Measurements from ENCODE around the gene DYNLL2.

The DYNLL2 gene

GRCh38 chr17:58047376-58048150 is 35.7 kb upstream of the DYNLL2 start:
- Histone ChIP-seq H4K8ac (ENCODE audit: low read depth, low read length) (no peak overlapping the region), H2BK12ac (ENCODE audit: low read length) (no peak overlapping the region), H3K4me2 (ENCODE audit: insufficient read depth, low read length, poor library complexity, severe bottlenecking) (no peak overlapping the region), H3K36me3 (replicated peaks in 1 of 2; ENCODE audit: control insufficient read depth in 2 of 2, insufficient read depth in 2 of 2, low read length in 2 of 2) (no peaks in the 10 kb centered on the region), H2BK15ac (ENCODE audit: low read length) (no peak overlapping the region), H3K4me1 (ENCODE audit: control insufficient read depth in 2 of 2, insufficient read depth in 1 of 2, low read depth in 1 of 2, low read length in 2 of 2) (peaks cover 0 to 10% of the 10 kb centered on the region in 2 donors), H3K27me3 (ENCODE audit: control insufficient read depth in 3 of 3, insufficient read depth in 3 of 3, low read depth in 1 of 3, low read length in 3 of 3) (peaks cover 0 to 68% (median 0%) of the 10 kb centered on the region in 3 experiments), H2AK5ac (ENCODE audit: low read depth, low read length) (no peak overlapping the region), H3K79me1 (ENCODE audit: low read depth, low read length) (no peaks in the 10 kb centered on the region), H3K18ac (ENCODE audit: low read length) (no peak overlapping the region), H3K4me3 (ENCODE audit: low read length in 2 of 2) (no peak overlapping the region), H2BK120ac (ENCODE audit: low read depth, low read length) (no peak overlapping the region), H3K9me3 (replicated peaks in 1 of 2; ENCODE audit: control insufficient read depth in 2 of 2, insufficient read depth in 1 of 2, low read depth in 1 of 2, low read length in 2 of 2) (peaks cover 0 to 2% of the 10 kb centered on the region in 2 donors), H3K27ac (replicated peaks; ENCODE audit: low read length) (no peak overlapping the region), H2BK5ac (ENCODE audit: low read length) (no peak overlapping the region), H3K9ac (ENCODE audit: low read depth, low read length, poor library complexity) (no peak overlapping the region), H3K4ac (ENCODE audit: low read length) (no peak overlapping the region), H3K14ac (ENCODE audit: low read length) (no peak overlapping the region), H4K91ac (ENCODE audit: low read depth, low read length, poor library complexity) (no peak overlapping the region), H3K23ac (ENCODE audit: low read depth, low read length, poor library complexity) (no peak overlapping the region), H2AFZ (ENCODE audit: low read length) (no peak overlapping the region)
- WGBS, 2 donors (ENCODE audit: extremely low coverage in 2 of 2, insufficient read length in 2 of 2, insufficient replicate concordance in 1 of 2) = no CpG with 5 or more reads among the region's 4 CpGs
- no peak for DNase-seq (ENCODE audit: low spot score)

- H3K18ac ChIP-seq (ENCODE audit: low read length) = no peak overlapping the region
- no peak overlapping the region for H3K4ac ChIP-seq (ENCODE audit: low read length)
- H2BK15ac ChIP-seq (ENCODE audit: low read length) = no peak overlapping the region
- no peak overlapping the region for H3K4me3 ChIP-seq (ENCODE audit: low read length in 2 of 2)
- no peak overlapping the region for H2BK120ac ChIP-seq (ENCODE audit: low read depth, low read length)
- no peak overlapping the region for H2BK5ac ChIP-seq (ENCODE audit: low read length)
- H3K27ac ChIP-seq (replicated peaks; ENCODE audit: low read length) = no peak overlapping the region
- no peak overlapping the region for H3K9ac ChIP-seq (ENCODE audit: low read depth, low read length, poor library complexity)
- H2AK5ac ChIP-seq (ENCODE audit: low read depth, low read length) = no peak overlapping the region
- H2BK12ac ChIP-seq (ENCODE audit: low read length) = no peak overlapping the region
- H3K14ac ChIP-seq (ENCODE audit: low read length) = no peak overlapping the region
- H3K23ac ChIP-seq (ENCODE audit: low read depth, low read length, poor library complexity) = no peak overlapping the region
- H3K4me1 ChIP-seq (ENCODE audit: control insufficient read depth in 2 of 2, insufficient read depth in 1 of 2, low read depth in 1 of 2, low read length in 2 of 2) = peaks cover 0 to 10% of the 10 kb centered on the region in 2 donors
- no peak overlapping the region for H4K91ac ChIP-seq (ENCODE audit: low read depth, low read length, poor library complexity)
- no peak overlapping the region for H3K4me2 ChIP-seq (ENCODE audit: insufficient read depth, low read length, poor library complexity, severe bottlenecking)
- no peak for DNase-seq (ENCODE audit: low spot score)
- no peak overlapping the region for H2AFZ ChIP-seq (ENCODE audit: low read length)
- peaks cover 0 to 68% (median 0%) of the 10 kb centered on the region in 3 experiments for H3K27me3 ChIP-seq (ENCODE audit: control insufficient read depth in 3 of 3, insufficient read depth in 3 of 3, low read depth in 1 of 3, low read length in 3 of 3)
- H4K8ac ChIP-seq (ENCODE audit: low read depth, low read length) = no peak overlapping the region
- no CpG with 5 or more reads among the region's 4 CpGs for WGBS, 2 donors (ENCODE audit: extremely low coverage in 2 of 2, insufficient read length in 2 of 2, insufficient replicate concordance in 1 of 2)
- no peaks in the 10 kb centered on the region for H3K36me3 ChIP-seq (replicated peaks in 1 of 2; ENCODE audit: control insufficient read depth in 2 of 2, insufficient read depth in 2 of 2, low read length in 2 of 2)
- H3K79me1 ChIP-seq (ENCODE audit: low read depth, low read length) = no peaks in the 10 kb centered on the region
- H3K9me3 ChIP-seq (replicated peaks in 1 of 2; ENCODE audit: control insufficient read depth in 2 of 2, insufficient read depth in 1 of 2, low read depth in 1 of 2, low read length in 2 of 2) = no peaks in the 10 kb centered on the region
Measured at GRCh38 chr17:58049533-58049932, 33.7 kb upstream of the DYNLL2 start.

- Histone ChIP-seq H2BK15ac (ENCODE audit: low read length) (no peak overlapping the region), H3K4me1 (ENCODE audit: control insufficient read depth in 2 of 2, insufficient read depth in 1 of 2, low read depth in 1 of 2, low read length in 2 of 2) (peaks cover 0 to 10% of the 10 kb centered on the region in 2 donors), H3K23ac (ENCODE audit: low read depth, low read length, poor library complexity) (no peak overlapping the region), H2BK120ac (ENCODE audit: low read depth, low read length) (no peak overlapping the region), H3K27me3 (ENCODE audit: control insufficient read depth in 3 of 3, insufficient read depth in 3 of 3, low read depth in 1 of 3, low read length in 3 of 3) (peaks cover 0 to 67% (median 0%) of the 10 kb centered on the region in 3 experiments), H2AK5ac (ENCODE audit: low read depth, low read length) (no peak overlapping the region), H3K27ac (replicated peaks; ENCODE audit: low read length) (no peak overlapping the region), H3K4me2 (ENCODE audit: insufficient read depth, low read length, poor library complexity, severe bottlenecking) (no peak overlapping the region), H2BK12ac (ENCODE audit: low read length) (peak overlapping the region; percentile 31), H2BK5ac (ENCODE audit: low read length) (no peak overlapping the region), H4K91ac (ENCODE audit: low read depth, low read length, poor library complexity) (no peak overlapping the region), H3K18ac (ENCODE audit: low read length) (no peak overlapping the region), H3K14ac (ENCODE audit: low read length) (no peak overlapping the region), H2AFZ (ENCODE audit: low read length) (no peak overlapping the region), H3K4ac (ENCODE audit: low read length) (no peak overlapping the region), H4K8ac (ENCODE audit: low read depth, low read length) (no peak overlapping the region), H3K9me3 (replicated peaks in 1 of 2; ENCODE audit: control insufficient read depth in 2 of 2, insufficient read depth in 1 of 2, low read depth in 1 of 2, low read length in 2 of 2) (no peaks in the 10 kb centered on the region), H3K36me3 (replicated peaks in 1 of 2; ENCODE audit: control insufficient read depth in 2 of 2, insufficient read depth in 2 of 2, low read length in 2 of 2) (no peaks in the 10 kb centered on the region), H3K9ac (ENCODE audit: low read depth, low read length, poor library complexity) (no peak overlapping the region), H3K4me3 (ENCODE audit: low read length in 2 of 2) (no peak overlapping the region), H3K79me1 (ENCODE audit: low read depth, low read length) (no peaks in the 10 kb centered on the region)
- no peak for DNase-seq (ENCODE audit: low spot score)
- WGBS, 2 donors (ENCODE audit: extremely low coverage in 2 of 2, insufficient read length in 2 of 2, insufficient replicate concordance in 1 of 2) = no CpG with 5 or more reads among the region's 2 CpGs
Measured at GRCh38 chr17:58050966-58051365, 32.3 kb upstream of the DYNLL2 start.

- Histone ChIP-seq H3K23ac (ENCODE audit: low read depth, low read length, poor library complexity) (no peak overlapping the region), H3K9me3 (replicated peaks in 1 of 2; ENCODE audit: control insufficient read depth in 2 of 2, insufficient read depth in 1 of 2, low read depth in 1 of 2, low read length in 2 of 2) (no peaks in the 10 kb centered on the region), H2BK15ac (ENCODE audit: low read length) (peak overlapping the region; percentile 5), H3K27ac (replicated peaks; ENCODE audit: low read length) (no peak overlapping the region), H3K4me2 (ENCODE audit: insufficient read depth, low read length, poor library complexity, severe bottlenecking) (no peak overlapping the region), H3K4me3 (ENCODE audit: low read length in 2 of 2) (no peak overlapping the region), H4K91ac (ENCODE audit: low read depth, low read length, poor library complexity) (no peak overlapping the region), H4K8ac (ENCODE audit: low read depth, low read length) (no peak overlapping the region), H2BK120ac (ENCODE audit: low read depth, low read length) (no peak overlapping the region), H3K27me3 (ENCODE audit: control insufficient read depth in 3 of 3, insufficient read depth in 3 of 3, low read depth in 1 of 3, low read length in 3 of 3) (peaks cover 0 to 63% (median 0%) of the 10 kb centered on the region in 3 experiments), H2AFZ (ENCODE audit: low read length) (no peak overlapping the region), H3K4me1 (ENCODE audit: control insufficient read depth in 2 of 2, insufficient read depth in 1 of 2, low read depth in 1 of 2, low read length in 2 of 2) (peaks cover 0 to 10% of the 10 kb centered on the region in 2 donors), H3K79me1 (ENCODE audit: low read depth, low read length) (no peaks in the 10 kb centered on the region), H3K4ac (ENCODE audit: low read length) (no peak overlapping the region), H3K9ac (ENCODE audit: low read depth, low read length, poor library complexity) (no peak overlapping the region), H3K18ac (ENCODE audit: low read length) (no peak overlapping the region), H2AK5ac (ENCODE audit: low read depth, low read length) (no peak overlapping the region), H2BK5ac (ENCODE audit: low read length) (no peak overlapping the region), H2BK12ac (ENCODE audit: low read length) (peak overlapping the region; percentile 31), H3K36me3 (replicated peaks in 1 of 2; ENCODE audit: control insufficient read depth in 2 of 2, insufficient read depth in 2 of 2, low read length in 2 of 2) (no peaks in the 10 kb centered on the region), H3K14ac (ENCODE audit: low read length) (no peak overlapping the region)
- no CpG with 5 or more reads among the region's 1 CpG for WGBS, 2 donors (ENCODE audit: extremely low coverage in 2 of 2, insufficient read length in 2 of 2, insufficient replicate concordance in 1 of 2)
- DNase-seq (ENCODE audit: low spot score) = no peak
Measured at GRCh38 chr17:58051468-58051867, 31.8 kb upstream of the DYNLL2 start.
